HG02763 (cell line): ENCODE measurements around the gene HTT.
"Not testable (repeated sequence)": the region's sequence is repeated elsewhere in the genome, so short reads cannot be mapped to it uniquely, and the experiment has no call there.

Experiments used
- ATAC-seq: cut with Tn5 transposase; IDR thresholded peaks from one replicate; pipeline ENCODE4 v1.9.1; 2021; ENCODE audit warnings: mild to moderate bottlenecking, moderate library complexity; ENCODE audit not compliant: unreplicated experiment

HTT gene

DNA sequence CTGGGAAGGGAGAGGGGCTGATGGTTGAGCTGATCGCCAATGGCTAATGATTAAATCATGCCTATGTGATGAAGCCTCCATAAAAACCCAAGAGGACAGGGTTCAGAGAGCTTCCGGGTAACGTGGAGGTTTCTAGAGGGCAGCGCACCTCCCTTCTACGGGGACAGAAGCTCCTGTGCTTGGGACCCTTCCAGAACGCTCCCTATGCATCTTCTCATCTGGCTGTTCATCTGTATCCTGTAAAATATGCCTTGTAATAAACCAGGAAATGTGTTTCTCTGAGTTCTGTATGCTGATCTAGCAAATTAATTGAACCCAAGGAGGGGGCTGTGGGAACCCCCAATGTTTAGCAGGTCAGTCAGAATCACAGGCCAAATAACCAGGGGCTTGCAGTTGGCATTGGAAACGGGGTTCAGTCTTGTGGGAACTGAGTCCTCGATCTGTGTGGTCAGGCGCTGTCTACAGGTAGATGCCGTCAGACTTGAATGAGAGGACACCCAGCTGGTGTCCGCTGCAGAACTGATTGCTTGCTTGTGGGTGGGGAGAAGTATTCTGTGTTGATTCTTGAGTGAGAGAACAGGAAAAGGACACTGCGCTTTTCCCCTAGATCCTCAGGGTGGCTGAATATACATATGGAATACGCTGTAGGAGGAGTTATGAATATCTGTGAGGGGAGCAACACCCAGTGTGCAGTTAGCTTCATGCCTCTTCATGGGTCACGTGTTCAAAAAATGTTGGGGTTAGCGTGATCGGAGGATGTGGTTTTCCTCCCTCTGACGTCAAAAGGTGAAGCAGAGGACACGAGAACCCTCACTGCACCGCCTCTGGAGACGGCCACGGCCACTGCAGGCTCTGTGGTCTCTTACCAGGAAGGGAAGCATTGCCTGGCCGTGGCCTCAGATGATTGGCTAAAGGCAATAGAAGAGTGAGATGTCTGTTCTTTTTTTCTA lies 29.3 kb upstream of the HTT start:
- no peak for ATAC-seq

- no peak for ATAC-seq
These were observed 28.3 kb upstream of the HTT start for GRCh38 chr4:3046162-3046561.

- no peak for ATAC-seq
These were observed 27.9 kb upstream of the HTT start for GRCh38 chr4:3046623-3047022.

DNA sequence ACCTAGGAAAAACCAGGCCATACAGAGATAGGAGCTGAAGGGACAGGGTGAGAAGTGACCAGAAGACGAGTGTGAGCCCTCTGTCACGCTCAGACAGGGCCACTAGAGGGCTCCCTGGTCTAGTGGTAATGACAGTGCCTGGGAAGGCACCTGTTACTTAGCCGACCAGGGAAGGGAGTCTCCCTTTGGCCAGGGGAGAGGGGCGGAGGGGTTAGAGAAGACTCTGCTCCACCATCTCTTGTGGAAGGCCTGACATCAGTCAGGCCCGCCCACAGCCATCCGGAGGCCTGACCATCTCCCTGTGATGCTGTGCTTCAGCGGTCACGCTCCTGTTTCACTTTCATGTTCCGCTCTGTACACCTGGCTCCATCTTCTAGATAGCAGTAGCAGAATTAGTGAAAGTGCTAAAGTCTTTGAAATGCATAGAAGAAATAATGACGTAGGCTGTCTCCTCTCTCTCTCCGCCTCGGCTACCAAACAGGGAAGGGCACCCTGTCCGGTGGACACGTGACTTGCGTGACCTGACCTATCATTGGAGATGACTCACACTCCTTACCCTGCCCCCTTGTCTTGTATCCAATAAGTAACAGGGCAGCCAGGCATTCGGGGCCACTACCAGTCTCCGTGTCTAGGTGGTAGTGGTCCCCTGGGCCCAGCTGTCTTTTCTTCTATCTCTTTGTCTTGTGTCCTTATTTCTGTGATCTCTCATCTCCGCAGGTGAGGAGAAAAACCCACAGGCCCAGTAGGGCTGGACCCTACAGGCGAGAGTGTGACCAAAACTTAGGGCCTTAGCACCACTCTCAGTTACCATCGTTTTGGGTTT lies 26.8 kb upstream of the HTT start:
- ATAC-seq = peak; percentile 92

DNA sequence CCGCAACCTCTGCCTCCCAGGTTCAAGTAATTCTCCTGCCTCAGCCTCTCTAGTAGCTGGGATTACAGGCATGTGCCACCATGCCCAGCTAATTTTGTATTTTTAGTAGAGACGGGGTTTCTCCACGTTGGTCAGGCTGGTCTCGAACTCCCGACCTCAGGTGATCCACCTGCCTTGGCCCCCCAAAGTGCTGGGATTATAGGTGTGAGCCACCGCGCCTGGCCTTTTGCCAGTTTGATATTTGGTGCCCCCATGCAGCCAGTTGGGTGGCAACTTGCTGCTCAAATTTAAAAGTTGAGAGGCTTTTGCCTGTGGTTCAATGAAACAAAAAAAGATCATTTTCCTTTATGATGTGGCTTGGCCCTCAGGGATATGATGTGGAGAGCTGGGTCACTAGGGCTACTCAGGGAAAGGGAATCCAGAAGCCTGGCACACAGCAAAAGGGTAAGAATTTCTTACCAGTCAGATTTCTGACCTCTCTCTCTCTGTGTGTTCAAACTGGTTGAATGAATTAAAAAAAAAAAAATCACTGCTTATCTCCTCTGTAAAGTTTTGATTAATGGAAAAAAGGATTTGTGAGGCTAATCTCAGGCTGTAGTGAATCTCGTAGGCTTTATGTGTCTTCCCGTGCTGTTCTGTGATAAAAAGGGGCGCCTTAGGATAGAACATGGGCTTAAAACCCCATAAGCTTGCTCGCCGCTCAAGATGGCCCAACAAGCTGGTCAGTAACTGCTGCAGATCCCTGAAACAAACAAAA lies 23.2 kb upstream of the HTT start:
- ATAC-seq = not testable (repeated sequence)

GRCh38 chr4:3054169-3054759 lies 20.2 kb upstream of the HTT start:
- no peak for ATAC-seq

GRCh38 chr4:3059943-3060342 lies 14.5 kb upstream of the HTT start:
- no peak for ATAC-seq

- no peak for ATAC-seq
These were observed 13.5 kb upstream of the HTT start for GRCh38 chr4:3060946-3061345.

DNA sequence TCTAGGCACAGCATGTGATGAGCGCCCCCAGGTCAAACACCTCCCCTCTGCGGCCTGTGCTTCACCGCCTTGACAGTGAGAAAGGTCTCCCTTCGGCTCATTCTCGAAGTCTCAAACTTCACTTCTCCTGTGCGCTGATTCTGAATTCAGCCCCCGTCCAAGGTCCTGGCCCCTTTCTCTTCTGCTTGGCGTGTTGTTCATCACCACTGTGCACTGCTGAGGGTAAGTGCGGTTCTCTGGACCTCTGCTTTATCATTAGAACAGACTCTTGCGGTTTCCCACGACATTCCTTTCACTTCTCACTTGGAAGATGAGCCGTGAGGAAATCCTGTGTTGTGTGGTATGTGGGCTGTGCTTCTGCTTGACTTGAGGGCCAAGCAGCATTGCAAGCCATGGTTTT lies 12.0 kb upstream of the HTT start:
- ATAC-seq = no peak

DNA sequence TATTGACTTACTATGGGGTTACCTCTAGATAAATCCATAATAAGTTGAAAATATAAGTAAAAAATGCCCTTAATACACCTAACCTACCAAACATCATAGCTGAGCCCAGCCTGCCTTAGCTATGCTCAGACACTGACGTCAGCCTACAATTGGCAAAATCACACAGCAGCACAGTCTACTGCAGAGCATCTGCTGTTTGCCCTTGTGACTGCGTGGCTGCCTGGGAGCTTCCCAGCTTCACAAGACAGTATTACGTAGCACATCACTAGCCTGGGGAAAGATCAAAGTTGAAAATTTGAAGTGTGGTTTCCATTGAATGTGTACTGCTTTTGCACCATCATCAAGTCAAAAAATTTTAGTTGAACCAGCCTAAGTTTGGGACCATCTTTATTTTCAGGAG lies 8.9 kb upstream of the HTT start:
- no peak for ATAC-seq

- ATAC-seq = no peak
These were observed 7.6 kb upstream of the HTT start for GRCh38 chr4:3066836-3067400.

- ATAC-seq = no peak
These were observed 6.9 kb upstream of the HTT start for GRCh38 chr4:3067473-3068001.

- ATAC-seq = no peak
These were observed 4.8 kb upstream of the HTT start for GRCh38 chr4:3069661-3070199.

DNA sequence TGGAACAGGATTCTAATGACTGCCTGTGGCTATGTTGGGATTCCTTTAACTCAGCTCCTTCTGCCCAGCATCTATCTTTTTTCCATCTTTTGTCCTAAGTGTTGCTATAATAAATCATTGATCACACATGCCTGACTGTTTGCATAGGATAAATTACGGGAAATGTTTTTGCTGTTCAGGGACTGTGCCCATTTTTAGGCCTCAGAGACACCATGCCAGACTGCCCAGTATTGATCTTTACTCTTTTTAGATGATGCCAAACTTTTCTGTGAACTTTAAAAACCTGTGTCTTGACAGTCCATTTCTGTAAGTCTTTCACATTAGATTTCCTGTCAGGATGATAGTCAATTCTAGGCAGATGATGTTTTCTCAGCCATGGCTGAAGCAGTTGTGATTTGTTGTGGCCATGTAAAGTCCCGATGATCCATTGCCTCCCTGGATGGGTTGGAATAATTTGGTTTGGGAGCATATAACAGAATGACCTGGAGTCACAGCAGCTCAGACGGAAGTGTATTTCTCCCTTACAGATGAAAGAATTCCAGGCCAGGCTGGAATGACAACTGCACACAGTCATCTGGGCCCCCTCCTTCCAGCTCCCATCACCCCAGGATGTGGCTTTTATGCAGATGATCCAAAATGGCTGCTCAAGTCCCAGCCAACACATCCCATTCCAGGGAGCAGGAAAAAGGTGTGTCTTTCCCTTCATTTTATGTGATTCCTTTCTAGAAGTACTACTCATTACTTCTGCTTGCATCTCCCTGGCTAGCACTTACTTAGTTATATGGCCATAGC lies 3.6 kb upstream of the HTT start:
- ATAC-seq = no peak

DNA sequence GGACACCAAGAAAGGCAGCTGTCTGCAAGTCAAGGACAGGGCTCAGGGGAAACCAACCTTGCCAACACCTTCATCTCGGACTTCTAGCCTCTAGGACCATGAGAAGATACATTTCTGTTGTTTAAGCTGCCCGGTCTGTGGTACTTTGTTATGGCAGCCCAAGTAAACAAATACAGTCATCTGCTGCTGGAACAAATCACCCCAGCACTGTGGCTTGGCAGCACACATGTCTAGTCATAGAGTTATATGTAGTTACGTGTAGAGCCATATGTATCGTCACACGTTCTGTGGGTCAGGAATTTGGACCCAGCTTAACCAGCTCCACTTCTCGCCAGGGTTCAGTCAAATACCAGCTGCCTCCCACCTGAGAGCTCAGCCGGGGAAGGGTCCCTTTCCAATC lies 2.7 kb upstream of the HTT start:
- no peak for ATAC-seq

DNA sequence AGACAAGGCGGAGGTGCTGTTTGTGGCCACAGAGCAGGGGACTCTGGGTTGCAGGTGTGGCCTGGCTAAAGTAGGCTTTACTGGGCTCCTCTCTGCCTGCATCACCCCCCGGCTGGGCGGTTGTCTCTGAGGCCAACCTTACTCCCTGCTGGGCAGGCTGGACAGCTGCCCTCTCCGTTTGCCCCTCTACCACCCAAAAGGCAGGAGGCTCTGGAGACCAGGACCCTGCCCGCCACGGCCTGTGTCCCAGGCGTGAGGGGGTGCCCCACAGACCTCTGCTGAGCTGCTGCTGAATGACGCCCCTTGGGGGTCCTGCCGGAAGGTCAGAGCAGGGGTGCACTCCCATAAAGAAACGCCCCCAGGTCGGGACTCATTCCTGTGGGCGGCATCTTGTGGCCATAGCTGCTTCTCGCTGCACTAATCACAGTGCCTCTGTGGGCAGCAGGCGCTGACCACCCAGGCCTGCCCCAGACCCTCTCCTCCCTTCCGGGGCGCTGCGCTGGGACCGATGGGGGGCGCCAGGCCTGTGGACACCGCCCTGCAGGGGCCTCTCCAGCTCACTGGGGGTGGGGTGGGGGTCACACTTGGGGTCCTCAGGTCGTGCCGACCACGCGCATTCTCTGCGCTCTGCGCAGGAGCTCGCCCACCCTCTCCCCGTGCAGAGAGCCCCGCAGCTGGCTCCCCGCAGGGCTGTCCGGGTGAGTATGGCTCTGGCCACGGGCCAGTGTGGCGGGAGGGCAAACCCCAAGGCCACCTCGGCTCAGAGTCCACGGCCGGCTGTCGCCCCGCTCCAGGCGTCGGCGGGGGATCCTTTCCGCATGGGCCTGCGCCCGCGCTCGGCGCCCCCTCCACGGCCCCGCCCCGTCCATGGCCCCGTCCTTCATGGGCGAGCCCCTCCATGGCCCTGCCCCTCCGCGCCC lies 1.1 kb upstream of the HTT start:
- ATAC-seq = peak; percentile 27

- ATAC-seq = no peak
These were observed 568 bp downstream of the HTT start for GRCh38 chr4:3074846-3075651.
